CD4-positive, alpha-beta T cell (primary cell): Measurements from ENCODE around the gene GNG4. TPM values are rescaled to one million over a fixed set of nuclear protein-coding genes. Genes with fewer than 3 reads are reported as not detected.

ENCODE experiments used
- ATAC-seq: fragments of 200-7000 bp; cut with Tn5 transposase; one replicate; pipeline ENCODE4 v1.10.0; 2022; ENCODE audit warnings: mild to moderate bottlenecking; ENCODE audit not compliant: poor library complexity
- CTCF ChIA-PET: fragments of 350-600 bp; sonication (Branson Sonifier 250); formaldehyde crosslinking; loops from one replicate; lab custom pipeline; 2021; ENCODE audit warnings: antibody characterized with exemption, inconsistent platforms; lab: Charles Lee
- POLR2A ChIA-PET: fragments of 350-600 bp; sonication (Branson Sonifier 250); formaldehyde crosslinking; loops from one replicate; lab custom pipeline; 2021; ENCODE audit warnings: antibody characterized with exemption, inconsistent platforms; lab: Charles Lee
- DNase-seq, 14 experiments: peaks; one replicate each; pipeline ENCODE4 v3.0.0-alpha.2; 2013 to 2020; ENCODE audit warnings: mixed read lengths in 2 of 14
- H3K27ac ChIP-seq, 2 donors: one replicate each; pipeline versions ENCODE4 v1.5.1 to v1.7.0; 2013; ENCODE audit warnings: low read length in 2 of 2, low read depth in 1 of 2, mild to moderate bottlenecking in 1 of 2
- H3K27me3 ChIP-seq, 2 experiments: 1 replicate in 1 of 2; 2 replicates in 1 of 2; pipeline versions ENCODE4 v1.6.1 to v1.7.0; 2013; ENCODE audit warnings: low read length in 2 of 2, control low read depth in 1 of 2, mild to moderate bottlenecking in 1 of 2, moderate library complexity in 1 of 2; ENCODE audit not compliant: insufficient read depth in 2 of 2, control insufficient read depth in 1 of 2
- H3K36me3 ChIP-seq: one replicate; pipeline ENCODE4 v1.6.1; 2013; ENCODE audit warnings: low read length, control low read depth; ENCODE audit not compliant: insufficient read depth
- H3K4me1 ChIP-seq: one replicate; pipeline ENCODE4 v1.6.1; 2013; ENCODE audit warnings: low read length, control low read depth; ENCODE audit not compliant: insufficient read depth
- H3K4me3 ChIP-seq: one replicate; pipeline ENCODE4 v1.5.1; 2013; ENCODE audit warnings: mild to moderate bottlenecking, low read length, moderate library complexity
- H3K9me3 ChIP-seq, 2 experiments: 1 replicate in 1 of 2; 2 replicates in 1 of 2; pipeline versions ENCODE4 v1.6.1 to v1.7.0; 2013; ENCODE audit warnings: low read length in 2 of 2, mild to moderate bottlenecking in 2 of 2, control low read depth in 1 of 2, moderate library complexity in 1 of 2; ENCODE audit not compliant: control insufficient read depth in 1 of 2, insufficient read depth in 1 of 2
- H3K27ac Mint-ChIP-seq: one replicate; pipeline ENCODE4 v1.8.0; 2020; ENCODE audit warnings: mixed read lengths
- H3K27me3 Mint-ChIP-seq: one replicate; pipeline ENCODE4 v1.8.0; 2021; ENCODE audit warnings: mixed read lengths
- H3K36me3 Mint-ChIP-seq: one replicate; pipeline ENCODE4 v1.8.0; 2021; ENCODE audit warnings: low read depth, mixed read lengths
- H3K4me1 Mint-ChIP-seq: one replicate; pipeline ENCODE4 v1.8.0; 2021; ENCODE audit warnings: low read depth, mixed read lengths
- H3K4me3 Mint-ChIP-seq: one replicate; pipeline ENCODE4 v1.8.0; 2020; ENCODE audit warnings: mild to moderate bottlenecking, mixed read lengths
- H3K9me3 Mint-ChIP-seq: one replicate; pipeline ENCODE4 v1.8.0; 2020; ENCODE audit warnings: mixed read lengths
- intact Hi-C, 2 experiments: fragments of 100-400 bp; cut with DNase I in 1 of 2; cut with micrococcal nuclease in 1 of 2; formaldehyde crosslinking; loops; one replicate each; pipeline versions ENCODE4 v1.15.1 to v1.9.0; 2023 to 2025; cut with DNase I, micrococcal nuclease
- total RNA-seq, 174 experiments: library from RNA in 2 of 174; stranded (reverse) in 2 of 174; gene quantifications; one replicate each; pipeline ENCODE4 v1.2.3 and lab custom pipeline; 2021 to 2026
- TF ChIP-seq, protein P1 (sequence below): fragments of 200-600 bp; IDR thresholded peaks from one replicate; pipeline ENCODE4 v1.8.0; 2022; ENCODE audit warnings: antibody characterized with exemption, mild to moderate bottlenecking

Gene GNG4
- total RNA-seq, 2 experiments from 2014 or later = not detected

DNA sequence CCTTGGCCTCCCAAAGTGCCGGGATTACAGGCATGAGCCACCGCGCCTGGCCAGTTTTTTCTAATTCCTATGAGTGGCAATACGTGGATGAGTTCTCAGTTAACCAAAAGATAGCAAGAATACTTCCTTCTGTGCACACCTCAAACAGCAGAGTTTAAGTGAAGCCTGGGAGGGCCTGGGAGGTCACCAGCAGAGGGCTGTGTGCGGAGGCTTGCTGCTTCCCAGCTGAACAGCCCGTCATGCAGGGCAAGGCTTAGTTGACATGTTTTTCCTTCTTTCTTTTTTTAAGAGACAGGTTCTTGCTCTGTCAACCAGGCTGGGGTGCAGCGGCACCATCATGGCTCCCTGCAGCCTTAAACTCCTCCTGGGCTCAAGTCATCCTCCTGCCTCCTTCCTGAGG is 17.8 kb downstream of the GNG4 start:
- Mint-ChIP-seq H3K27ac (no peak overlapping the region), H3K27me3 (peaks cover 6% of the 10 kb centered on the region), H3K36me3 (no peaks in the 10 kb centered on the region), H3K4me3 (no peak overlapping the region), H3K9me3 (no peaks in the 10 kb centered on the region), H3K4me1 (peaks cover 7% of the 10 kb centered on the region)
- Histone ChIP-seq H3K27me3 (no peaks in the 10 kb centered on the region), H3K36me3 (no peaks in the 10 kb centered on the region), H3K27ac (no peak overlapping the region), H3K4me3 (no peak overlapping the region), H3K9me3 (no peaks in the 10 kb centered on the region), H3K4me1 (no peaks in the 10 kb centered on the region)
- no peak for ATAC-seq
- intact Hi-C loops = no loop called here
- DNase-seq = no peak
- TF ChIP-seq, protein P1, sequence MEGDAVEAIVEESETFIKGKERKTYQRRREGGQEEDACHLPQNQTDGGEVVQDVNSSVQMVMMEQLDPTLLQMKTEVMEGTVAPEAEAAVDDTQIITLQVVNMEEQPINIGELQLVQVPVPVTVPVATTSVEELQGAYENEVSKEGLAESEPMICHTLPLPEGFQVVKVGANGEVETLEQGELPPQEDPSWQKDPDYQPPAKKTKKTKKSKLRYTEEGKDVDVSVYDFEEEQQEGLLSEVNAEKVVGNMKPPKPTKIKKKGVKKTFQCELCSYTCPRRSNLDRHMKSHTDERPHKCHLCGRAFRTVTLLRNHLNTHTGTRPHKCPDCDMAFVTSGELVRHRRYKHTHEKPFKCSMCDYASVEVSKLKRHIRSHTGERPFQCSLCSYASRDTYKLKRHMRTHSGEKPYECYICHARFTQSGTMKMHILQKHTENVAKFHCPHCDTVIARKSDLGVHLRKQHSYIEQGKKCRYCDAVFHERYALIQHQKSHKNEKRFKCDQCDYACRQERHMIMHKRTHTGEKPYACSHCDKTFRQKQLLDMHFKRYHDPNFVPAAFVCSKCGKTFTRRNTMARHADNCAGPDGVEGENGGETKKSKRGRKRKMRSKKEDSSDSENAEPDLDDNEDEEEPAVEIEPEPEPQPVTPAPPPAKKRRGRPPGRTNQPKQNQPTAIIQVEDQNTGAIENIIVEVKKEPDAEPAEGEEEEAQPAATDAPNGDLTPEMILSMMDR = no peak
- ChIA-PET CTCF (no interaction called here), POLR2A (no interaction called here)

DNA sequence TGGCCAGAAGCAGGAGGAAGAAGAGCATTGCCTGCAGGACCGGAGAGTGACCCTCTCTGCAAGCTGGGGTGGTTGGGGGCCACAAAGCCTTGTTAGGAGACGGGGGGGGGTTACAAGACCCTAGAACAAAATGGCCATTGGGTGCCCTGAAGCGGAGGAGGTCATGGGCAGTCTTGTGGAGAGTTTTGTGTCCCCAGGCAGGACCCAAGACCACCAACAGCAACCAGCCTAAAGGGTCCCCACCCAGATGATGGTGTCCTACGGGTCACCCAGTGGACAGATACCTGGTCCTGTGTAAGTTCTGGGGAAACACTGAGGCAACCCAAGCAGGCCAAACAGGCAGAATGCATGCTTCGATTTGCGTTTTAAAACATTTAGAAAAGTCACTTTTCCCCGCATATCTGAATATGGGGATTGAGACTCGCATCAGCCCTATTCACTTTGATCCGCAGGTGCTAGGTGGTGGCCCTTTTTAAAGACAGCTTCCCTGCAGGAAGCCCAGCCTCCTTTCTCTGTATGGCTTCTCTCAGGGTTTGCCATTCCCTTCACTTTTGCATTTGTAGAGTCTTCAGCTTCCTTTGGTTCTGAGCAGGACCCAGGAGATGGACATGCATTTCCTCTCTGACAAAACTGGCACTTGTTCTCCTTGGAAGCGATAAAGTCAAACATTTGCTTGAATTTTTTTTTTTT is 21.1 kb downstream of the GNG4 start:
- H3K27ac Mint-ChIP-seq = no peak overlapping the region
- peaks cover 7% of the 10 kb centered on the region for H3K4me1 Mint-ChIP-seq
- TF ChIP-seq, protein P1 = no peak
- DNase-seq (no peak), ATAC-seq (no peak)
- Histone ChIP-seq H3K9me3 (no peaks in the 10 kb centered on the region), H3K4me1 (no peaks in the 10 kb centered on the region), H3K4me3 (no peak overlapping the region), H3K27ac (no peak overlapping the region), H3K27me3 (no peaks in the 10 kb centered on the region), H3K36me3 (no peaks in the 10 kb centered on the region)
- POLR2A ChIA-PET = interaction anchor here (0.6 kb wide), 1 partner anchor 1518 kb away, joined by 3 read pairs; no protein-coding TSS in a partner anchor
- H3K36me3 Mint-ChIP-seq = no peaks in the 10 kb centered on the region
- intact Hi-C loops = no loop called here
- CTCF ChIA-PET = no interaction called here
- no peak overlapping the region for H3K4me3 Mint-ChIP-seq
- H3K27me3 Mint-ChIP-seq = peaks cover 12% of the 10 kb centered on the region
- H3K9me3 Mint-ChIP-seq = no peaks in the 10 kb centered on the region

DNA sequence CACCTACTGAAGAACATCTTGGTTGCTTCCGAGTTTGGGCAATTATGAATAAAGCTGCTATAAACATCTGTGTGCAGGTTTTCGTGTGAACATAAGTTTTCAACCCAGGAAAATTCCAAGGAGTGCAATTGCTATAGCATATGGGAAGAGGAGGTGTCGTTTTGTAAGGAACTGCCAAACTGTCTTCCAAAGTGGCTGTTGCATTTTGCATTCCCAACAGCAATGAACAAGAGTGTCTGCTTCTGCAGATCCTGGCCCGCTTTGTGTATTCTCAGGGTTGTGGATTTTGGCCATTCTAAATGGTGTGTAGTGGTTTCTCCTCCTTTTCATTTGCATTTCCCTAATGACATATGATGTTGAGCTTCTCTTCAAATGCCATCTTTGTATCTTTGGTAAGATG is 23.8 kb downstream of the GNG4 start:
- ATAC-seq (no peak), DNase-seq (no peak)
- no peak overlapping the region for H3K27ac Mint-ChIP-seq
- Histone ChIP-seq H3K36me3 (no peaks in the 10 kb centered on the region), H3K4me3 (no peak overlapping the region), H3K27ac (no peak overlapping the region), H3K27me3 (no peaks in the 10 kb centered on the region), H3K9me3 (no peaks in the 10 kb centered on the region), H3K4me1 (no peaks in the 10 kb centered on the region)
- ChIA-PET CTCF (no interaction called here), POLR2A (no interaction called here)
- no peaks in the 10 kb centered on the region for H3K9me3 Mint-ChIP-seq
- H3K4me3 Mint-ChIP-seq = no peak overlapping the region
- H3K36me3 Mint-ChIP-seq = no peaks in the 10 kb centered on the region
- peaks cover 13% of the 10 kb centered on the region for H3K27me3 Mint-ChIP-seq
- TF ChIP-seq, protein P1 = no peak
- intact Hi-C loops = no loop called here
- no peaks in the 10 kb centered on the region for H3K4me1 Mint-ChIP-seq
